ENCODE results near the gene MTG2. TPM values are rescaled to one million over a fixed set of nuclear protein-coding genes. Genes with fewer than 3 reads are reported as not detected.

Gene MTG2
- total and polyA plus RNA-seq, 2 of the 13 experiments (the other 11 are each of a cell fraction or from before 2014, with no cell fraction given): 20.4 to 37.8 TPM

- TF ChIP-seq, protein P1, sequence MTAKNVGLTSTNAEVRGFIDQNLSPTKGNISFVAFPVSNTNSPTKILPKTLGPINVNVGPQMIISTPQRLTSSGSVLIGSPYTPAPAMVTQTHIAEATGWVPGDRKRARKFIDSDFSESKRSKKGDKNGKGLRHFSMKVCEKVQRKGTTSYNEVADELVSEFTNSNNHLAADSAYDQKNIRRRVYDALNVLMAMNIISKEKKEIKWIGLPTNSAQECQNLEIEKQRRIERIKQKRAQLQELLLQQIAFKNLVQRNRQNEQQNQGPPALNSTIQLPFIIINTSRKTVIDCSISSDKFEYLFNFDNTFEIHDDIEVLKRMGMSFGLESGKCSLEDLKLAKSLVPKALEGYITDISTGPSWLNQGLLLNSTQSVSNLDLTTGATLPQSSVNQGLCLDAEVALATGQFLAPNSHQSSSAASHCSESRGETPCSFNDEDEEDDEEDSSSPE (CRISPR knock-in tag; IDR thresholded peaks at IDR 0.05): 0 out of 2 replicates have a peak, but pooled peaks have one; percentile 11
- TF ChIP-seq ZNF879 (CRISPR knock-in tag; IDR thresholded peaks at IDR 0.05): no peak
- TF ChIP-seq ZNF569 (CRISPR knock-in tag; IDR thresholded peaks at IDR 0.05; ENCODE audit: borderline replicate concordance): no peak
- no peak for TF ChIP-seq EHMT2 (IDR thresholded peaks at IDR 0.05; ENCODE audit: borderline replicate concordance, low read depth, low read length)
- TF ChIP-seq SIX1 (CRISPR knock-in tag; IDR thresholded peaks at IDR 0.05; ENCODE audit: borderline replicate concordance): no peak
- no peak for TF ChIP-seq SMAD9 (CRISPR knock-in tag; IDR thresholded peaks at IDR 0.05)
- TF ChIP-seq U2AF1 (optimal IDR thresholded peaks at IDR 0.05; ENCODE audit: low read depth, low read length): no peak
- TF ChIP-seq BRD4 (CRISPR knock-in tag; IDR thresholded peaks at IDR 0.05): no peak
- TF ChIP-seq, protein P2, sequence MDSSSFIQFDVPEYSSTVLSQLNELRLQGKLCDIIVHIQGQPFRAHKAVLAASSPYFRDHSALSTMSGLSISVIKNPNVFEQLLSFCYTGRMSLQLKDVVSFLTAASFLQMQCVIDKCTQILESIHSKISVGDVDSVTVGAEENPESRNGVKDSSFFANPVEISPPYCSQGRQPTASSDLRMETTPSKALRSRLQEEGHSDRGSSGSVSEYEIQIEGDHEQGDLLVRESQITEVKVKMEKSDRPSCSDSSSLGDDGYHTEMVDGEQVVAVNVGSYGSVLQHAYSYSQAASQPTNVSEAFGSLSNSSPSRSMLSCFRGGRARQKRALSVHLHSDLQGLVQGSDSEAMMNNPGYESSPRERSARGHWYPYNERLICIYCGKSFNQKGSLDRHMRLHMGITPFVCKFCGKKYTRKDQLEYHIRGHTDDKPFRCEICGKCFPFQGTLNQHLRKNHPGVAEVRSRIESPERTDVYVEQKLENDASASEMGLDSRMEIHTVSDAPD (CRISPR knock-in tag; IDR thresholded peaks at IDR 0.05): no peak
- no peak for TF ChIP-seq CEBPB (IDR thresholded peaks at IDR 0.05; ENCODE audit: borderline replicate concordance, low read depth, low read length)
- TF ChIP-seq, protein P3, sequence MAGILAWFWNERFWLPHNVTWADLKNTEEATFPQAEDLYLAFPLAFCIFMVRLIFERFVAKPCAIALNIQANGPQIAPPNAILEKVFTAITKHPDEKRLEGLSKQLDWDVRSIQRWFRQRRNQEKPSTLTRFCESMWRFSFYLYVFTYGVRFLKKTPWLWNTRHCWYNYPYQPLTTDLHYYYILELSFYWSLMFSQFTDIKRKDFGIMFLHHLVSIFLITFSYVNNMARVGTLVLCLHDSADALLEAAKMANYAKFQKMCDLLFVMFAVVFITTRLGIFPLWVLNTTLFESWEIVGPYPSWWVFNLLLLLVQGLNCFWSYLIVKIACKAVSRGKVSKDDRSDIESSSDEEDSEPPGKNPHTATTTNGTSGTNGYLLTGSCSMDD (CRISPR knock-in tag; IDR thresholded peaks at IDR 0.05): no peak
- no peak for TF ChIP-seq HES4 (CRISPR knock-in tag; IDR thresholded peaks at IDR 0.05; ENCODE audit: borderline replicate concordance)
- no peak for TF ChIP-seq ZNF775 (CRISPR knock-in tag; IDR thresholded peaks at IDR 0.05; ENCODE audit: borderline replicate concordance)
- TF ChIP-seq E2F2 (CRISPR knock-in tag; IDR thresholded peaks at IDR 0.05; ENCODE audit: borderline replicate concordance): no peak
- TF ChIP-seq XRCC5 (optimal IDR thresholded peaks at IDR 0.05; ENCODE audit: low read length): peak; percentile 3
- TF ChIP-seq, protein P4, sequence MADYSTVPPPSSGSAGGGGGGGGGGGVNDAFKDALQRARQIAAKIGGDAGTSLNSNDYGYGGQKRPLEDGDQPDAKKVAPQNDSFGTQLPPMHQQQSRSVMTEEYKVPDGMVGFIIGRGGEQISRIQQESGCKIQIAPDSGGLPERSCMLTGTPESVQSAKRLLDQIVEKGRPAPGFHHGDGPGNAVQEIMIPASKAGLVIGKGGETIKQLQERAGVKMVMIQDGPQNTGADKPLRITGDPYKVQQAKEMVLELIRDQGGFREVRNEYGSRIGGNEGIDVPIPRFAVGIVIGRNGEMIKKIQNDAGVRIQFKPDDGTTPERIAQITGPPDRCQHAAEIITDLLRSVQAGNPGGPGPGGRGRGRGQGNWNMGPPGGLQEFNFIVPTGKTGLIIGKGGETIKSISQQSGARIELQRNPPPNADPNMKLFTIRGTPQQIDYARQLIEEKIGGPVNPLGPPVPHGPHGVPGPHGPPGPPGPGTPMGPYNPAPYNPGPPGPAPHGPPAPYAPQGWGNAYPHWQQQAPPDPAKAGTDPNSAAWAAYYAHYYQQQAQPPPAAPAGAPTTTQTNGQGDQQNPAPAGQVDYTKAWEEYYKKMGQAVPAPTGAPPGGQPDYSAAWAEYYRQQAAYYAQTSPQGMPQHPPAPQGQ (CRISPR knock-in tag; IDR thresholded peaks at IDR 0.05; ENCODE audit: borderline replicate concordance): no peak
- no peak for TF ChIP-seq IKZF5 (CRISPR knock-in tag; IDR thresholded peaks at IDR 0.05)
- TF ChIP-seq SRSF4 (IDR thresholded peaks at IDR 0.05; ENCODE audit: low read depth, low read length, poor library complexity, severe bottlenecking): no peak
- peak; percentile 57; the same call in 1 of the 2 replicates for TF ChIP-seq HNF4A (CRISPR knock-in tag; IDR thresholded peaks at IDR 0.05)
- TF ChIP-seq ZNF543 (CRISPR knock-in tag; IDR thresholded peaks at IDR 0.05): peak; percentile 47; the same call in 1 of the 2 replicates
- TF ChIP-seq HOXA3 (CRISPR knock-in tag; IDR thresholded peaks at IDR 0.05): no peak
Observed at GRCh38 chr20:62237514-62237800, 54.6 kb downstream of the MTG2 start (continued).

Measured in HepG2 (cell line).